DMS153 (cell line): ENCODE data around the gene TANGO2.

Experiments
- DNase-seq: peaks from one replicate; lab custom pipeline; 2025; lab: John Stamatoyannopoulos, UW

Gene TANGO2

DNA sequence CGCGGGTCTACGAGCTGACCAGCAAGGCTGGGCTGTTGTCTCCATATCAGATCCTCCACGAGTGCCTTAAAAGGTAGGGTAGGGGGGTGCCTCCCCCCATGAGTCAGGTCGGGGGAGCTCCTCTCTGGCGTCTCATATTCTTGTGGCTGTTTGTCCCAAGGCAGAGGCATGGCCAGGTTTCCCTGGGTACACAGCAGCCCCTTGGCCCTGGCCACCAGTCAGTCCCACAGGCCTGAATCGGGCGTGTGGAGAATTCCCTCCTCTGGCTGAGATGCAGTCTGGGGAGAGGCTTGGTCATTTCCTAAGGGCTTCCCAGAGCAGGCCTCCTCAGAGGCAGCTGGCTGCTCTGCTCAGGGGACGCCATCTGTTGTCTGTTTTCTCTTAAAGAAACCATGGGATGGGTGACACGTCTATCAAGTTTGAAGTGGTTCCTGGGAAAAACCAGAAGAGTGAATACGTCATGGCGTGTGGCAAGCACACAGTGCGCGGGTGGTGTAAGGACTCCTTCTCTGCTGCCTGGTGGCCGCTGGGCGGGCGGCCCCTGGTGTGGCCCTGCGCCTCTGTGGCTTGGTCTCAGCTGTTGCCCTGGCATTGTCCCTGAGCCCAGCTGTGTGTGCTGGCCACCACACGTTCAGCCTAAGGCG, 85.4 kb downstream of the TANGO2 start:
- DNase-seq: no peak

DNA sequence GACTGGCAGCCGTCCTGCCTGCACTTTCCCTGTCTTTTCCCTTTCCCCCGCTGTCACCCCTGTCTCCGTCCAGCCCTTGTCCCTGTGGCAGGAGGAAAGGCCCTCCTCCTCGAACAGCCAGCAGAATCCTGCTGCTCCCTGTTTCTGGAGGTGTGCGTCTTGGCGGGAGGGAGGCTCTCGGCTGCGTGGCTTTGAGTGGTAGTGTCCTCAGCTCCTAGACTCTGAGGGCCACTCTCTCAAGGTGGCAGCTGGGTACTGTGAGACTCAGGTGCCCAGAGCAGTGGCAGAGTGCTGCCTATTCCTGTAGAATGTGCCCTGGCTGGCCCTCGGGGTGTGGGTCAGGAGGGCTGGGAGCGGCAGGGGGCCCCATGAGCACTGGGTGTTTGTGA, 85.9 kb downstream of the TANGO2 start:
- no peak for DNase-seq

DNA sequence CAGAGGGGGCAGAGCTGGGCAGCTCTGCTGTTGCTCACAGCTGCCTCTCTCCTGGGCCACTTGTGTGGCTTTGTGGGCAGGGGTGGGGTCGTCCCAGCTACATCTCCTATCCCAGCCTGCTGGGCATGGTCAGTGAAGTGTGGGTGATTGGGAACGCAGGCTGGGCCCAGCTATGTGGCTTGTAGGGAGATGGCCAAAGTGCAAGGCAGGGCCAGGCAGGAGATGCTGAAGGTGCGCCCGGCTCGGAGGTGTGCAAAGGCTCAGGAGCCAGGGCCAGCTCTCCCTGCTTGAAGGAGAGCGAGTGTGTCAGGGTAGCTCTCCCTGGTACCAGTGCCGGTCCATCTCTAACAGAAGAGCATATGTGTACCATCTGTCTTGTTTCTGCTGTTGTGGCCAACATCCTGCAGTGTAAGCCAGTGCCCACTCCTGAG, 86.6 kb downstream of the TANGO2 start:
- DNase-seq: no peak

DNA sequence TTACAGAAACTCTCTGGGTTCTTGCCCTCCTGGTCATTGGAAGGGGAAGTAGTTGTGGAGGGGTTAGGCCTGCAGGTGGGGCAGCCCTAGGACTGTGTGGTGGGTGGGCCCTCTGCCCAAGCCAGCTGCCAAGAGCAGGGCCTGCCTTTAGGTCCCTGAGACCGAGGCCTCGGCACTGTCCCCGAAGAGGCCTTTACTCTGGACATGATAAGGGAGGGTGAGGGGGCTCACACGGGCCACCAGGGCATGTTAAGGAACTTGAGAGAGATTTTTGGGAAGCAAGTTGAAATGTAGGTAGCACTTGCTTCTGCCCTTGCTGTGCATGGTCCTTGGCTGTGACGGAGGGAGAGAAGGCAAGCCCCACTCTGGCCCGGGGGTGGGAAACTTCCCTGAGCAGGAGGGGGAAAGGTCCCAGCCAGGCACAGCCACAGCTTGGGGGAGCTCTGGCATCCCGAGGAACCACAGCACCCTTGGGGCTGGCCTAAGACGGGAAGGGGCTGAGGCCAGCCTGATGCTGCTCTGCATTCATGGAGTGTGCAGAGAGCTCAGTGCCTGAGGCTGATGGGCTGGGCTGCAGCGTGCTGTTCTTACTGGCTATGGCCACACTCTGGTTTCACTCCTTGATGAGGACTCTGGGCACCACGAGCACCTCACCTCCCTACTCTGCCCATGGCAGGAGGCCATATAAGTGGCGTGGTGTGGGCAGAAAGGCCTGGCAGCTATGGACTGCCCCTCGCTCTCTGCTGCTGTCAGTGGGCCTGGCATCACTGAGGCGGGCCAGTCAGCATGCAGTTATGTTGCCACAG, 87.2 kb downstream of the TANGO2 start:
- DNase-seq: no peak

DNA sequence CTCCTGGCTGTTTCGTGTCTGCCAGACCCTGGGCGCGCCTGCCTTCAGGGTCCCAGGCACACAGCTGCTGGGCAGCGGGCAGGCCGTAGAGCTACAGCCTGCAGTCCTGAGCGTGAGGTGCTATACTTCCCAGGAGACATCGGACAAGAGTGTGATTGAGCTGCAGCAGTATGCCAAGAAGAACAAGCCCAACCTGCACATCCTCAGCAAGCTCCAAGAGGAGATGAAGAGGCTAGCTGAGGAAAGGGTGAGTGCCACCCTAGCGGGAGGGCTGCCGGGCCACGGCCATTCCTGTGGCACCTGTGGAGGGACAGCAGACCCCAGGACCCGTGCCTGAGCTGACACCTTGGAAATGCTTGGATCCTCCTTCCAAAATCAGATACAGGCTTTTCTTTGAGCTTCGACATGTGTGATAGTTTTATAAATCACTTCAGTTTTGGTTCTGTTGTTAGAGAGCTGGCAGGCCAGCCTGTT, 87.9 kb downstream of the TANGO2 start:
- DNase-seq: no peak

DNA sequence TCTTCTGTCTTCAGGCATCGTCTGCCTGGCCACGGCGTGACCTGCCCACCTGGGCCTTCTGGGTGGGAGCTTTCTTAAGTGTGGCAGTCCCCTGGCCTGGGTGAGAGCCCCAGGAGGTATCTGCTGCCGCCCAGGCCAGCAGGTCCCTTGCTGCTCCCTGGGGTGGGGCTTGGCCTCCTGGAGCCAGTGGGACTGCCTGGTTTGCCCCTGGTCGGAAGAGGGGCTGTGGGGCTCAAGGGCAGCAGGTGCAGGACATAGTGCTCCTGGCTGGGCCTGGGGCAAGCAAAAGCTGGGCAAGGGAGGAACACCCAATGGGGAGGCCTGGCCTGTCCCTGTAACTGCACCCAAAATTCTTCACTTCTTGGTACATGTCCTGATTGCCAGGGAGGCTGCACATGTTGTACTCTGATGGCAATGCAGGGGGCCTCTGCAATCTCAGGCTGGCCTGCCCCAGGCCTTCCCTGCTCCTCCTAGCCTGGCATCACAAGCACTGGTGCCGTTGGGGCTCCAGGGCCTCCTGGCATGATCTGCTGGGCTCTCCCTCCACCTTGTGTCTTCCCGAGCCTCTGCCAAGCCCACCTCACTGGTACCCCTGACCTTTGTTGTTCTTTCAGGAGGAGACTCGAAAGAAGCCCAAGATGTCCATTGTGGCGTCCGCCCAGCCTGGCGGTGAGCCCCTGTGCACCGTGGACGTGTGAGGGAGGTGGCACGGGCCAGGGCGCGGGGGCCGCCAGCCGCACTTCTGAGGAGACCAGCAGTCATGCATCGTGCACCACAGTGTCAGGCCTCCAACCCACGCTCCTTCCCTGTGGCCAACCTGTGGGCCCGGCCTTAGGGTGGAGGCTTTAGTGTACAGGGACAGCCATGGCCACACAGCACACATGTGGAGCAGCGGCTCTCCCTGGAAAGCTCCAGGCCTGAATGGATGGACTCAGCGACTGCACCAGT, 88.8 kb downstream of the TANGO2 start:
- DNase-seq: no peak

DNA sequence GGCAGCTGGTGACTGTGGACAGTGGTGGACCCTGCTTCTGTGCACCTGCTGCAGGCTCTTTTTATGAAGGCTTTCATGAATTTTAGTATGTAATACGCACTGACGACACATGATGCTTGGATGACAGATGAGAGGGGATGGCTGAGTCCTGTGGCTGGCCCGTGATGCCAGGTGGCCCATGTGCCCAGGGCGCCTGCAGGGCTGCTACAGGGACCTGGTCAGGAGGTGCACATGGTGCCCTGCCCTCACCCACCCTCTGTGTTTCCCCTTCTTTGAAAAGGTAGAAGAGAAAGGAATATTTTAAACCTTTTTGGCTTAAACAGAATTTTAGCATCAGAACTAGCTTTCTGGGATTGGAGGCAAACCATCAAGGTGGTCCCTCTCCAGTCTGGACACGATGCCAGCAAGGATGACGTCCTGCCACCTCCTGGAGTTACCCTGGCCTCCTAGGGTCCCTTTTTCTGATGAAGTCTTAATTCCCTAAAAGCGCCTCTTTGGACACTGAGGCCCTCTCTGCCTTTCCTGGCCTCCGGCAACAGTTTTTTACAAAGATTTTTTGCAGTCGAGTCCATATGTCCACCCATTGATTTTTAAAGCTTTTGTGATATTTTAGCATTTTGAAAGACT, 89.6 kb downstream of the TANGO2 start:
- no peak for DNase-seq

DNA sequence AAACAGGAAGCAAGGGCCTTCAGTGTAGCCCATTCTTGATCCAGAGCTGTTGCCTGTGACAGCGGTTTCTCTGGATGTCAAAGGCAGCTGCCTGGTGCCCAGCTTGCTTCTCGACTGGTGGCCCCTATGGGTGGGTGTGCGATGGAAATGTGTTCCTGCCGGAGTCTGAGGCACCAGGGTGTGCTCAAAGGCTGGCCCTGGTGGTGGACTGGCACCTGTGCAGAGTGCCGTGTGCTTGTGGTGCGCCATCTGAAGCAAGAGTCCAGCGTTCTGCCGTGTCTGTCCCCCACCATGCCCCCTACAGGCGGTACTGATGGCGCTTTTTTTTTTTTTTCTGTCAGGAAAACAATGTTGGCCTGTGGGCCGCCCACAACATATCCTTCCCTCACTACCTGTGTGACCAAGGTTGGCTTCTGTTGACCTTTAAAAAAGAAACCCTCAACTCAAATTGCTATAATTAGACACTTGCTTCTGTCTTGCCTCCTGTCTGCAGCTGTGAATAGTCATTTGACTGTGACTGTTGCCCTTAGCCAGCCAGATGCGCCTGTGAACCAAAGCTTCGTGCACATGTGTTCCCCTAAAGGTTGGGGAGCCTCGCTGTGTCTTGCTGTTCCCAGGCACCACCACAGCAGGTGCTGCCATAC, 90.3 kb downstream of the TANGO2 start:
- DNase-seq: no peak

DNA sequence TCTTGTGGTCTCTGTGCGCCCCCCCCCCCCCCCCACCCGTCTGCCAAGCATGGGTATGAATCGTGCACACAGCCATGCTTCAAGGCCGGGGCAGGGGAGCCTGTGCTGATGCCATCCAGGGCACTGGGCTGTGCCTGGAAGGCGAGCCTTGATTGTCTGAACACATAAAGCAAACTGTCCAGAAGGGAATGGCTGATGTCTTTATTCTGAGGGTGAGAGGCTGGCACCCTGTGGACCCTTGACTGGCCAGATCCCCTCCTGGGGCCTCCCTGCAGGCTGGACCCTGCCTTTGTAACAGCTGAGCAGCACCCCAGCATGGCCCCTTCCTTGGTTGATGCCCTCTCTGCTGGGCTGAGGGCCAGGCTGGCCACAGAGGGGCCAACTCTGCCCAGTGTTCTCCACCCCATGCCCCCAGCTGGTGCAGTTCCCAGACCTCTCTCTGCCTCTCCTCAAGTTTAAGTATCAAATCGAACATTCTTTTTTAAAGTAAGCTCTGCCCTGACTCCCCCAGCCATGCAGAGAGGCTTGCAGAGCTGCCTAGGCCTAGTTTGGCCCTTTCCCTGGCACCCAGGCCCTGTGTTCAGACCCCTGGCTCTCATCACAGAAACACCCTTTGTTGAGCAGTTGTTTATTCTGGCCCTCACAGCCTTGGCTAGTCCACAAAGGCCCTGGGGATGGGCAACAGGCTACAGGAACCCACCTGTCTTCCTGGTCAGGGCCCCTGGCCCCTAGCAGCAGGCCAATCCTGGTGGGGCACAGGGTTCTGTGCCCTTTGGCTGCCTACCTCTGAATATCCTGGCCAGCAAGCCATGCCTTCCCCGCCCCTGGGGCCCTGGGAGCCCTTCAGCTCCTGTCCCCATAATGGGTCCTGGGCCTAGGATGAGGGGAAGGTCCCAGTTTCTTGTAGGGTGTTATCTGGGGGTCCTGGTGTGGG, 91.0 kb downstream of the TANGO2 start:
- DNase-seq: no peak

DNA sequence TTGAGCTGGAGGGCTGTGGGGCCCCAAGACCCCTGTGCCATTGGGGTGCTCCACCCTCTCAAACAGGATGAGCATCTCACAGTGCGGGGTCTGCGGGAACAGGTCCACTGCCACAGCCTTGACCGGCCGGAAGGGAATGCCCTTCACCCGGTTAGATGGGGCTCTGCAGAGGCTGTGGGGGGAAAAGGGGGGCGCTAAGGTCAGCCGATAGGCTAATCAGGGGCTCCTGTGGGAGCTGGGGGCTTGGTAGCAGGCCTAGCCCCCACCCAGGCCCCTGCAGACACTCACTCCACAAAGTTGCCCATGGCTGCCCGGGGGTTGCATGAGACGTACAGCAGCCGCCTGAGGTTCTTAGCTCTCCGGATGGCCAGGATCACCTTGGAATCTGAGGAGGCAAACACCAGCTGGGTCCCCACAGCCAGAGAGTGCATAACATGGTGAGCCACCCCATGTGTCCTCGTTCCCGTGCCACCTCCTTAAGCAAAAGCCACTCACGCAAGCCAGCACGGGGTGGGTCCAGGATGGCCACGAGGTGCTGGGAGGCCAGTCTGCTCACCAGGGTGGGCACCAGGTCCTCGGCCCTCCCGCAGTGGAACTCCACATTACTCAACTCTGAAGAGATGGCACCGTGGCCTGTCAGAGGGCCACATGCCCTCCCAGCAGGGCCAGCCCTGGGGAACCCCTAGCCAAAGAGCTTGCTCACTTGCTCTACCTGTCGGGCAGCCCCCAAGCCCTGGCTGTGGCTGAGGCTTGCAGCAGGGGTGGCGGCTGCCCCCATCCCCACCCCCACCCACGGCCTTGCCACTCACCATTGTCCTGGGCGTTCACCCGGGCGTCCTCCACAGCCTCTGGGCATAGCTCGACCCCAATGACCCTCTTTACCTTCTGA, 92.0 kb downstream of the TANGO2 start:
- DNase-seq: no peak

DNA sequence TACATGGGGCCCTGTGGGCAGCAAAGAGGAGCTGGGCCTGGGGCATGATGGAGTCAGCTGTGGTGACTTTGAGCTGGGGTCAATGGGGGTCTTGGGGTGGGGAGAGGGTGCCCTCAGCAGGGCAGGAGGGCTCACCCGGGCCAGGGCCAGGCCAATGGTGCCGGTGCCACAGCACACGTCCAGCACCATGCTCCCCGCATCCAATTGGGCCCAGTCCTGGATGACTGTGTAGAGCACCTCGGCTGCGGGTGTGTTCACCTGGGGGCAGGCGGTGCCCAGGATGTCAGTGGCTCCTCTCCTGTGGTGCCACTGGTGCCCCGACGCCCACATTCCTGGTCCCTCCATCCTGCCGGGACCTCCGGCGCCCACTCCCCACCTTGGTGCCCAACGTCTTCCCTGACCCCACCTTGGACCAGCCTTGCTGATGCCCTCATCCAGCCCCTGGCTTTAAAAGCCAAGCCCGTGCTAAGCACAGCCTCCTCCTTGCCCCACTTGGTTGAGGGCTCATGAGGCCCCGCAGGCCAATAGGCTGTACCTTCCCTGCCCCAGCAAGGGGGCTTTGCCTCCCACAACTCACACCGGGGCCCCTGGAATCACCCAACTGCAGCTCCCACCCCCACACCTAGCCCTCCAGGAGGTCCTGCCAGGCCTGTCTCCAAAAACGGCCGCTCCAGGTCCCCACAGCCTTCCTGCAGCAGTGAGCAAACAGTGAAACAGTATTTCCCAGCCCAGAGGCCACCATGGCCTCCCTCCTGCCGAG, 92.8 kb downstream of the TANGO2 start:
- no peak for DNase-seq

DNA sequence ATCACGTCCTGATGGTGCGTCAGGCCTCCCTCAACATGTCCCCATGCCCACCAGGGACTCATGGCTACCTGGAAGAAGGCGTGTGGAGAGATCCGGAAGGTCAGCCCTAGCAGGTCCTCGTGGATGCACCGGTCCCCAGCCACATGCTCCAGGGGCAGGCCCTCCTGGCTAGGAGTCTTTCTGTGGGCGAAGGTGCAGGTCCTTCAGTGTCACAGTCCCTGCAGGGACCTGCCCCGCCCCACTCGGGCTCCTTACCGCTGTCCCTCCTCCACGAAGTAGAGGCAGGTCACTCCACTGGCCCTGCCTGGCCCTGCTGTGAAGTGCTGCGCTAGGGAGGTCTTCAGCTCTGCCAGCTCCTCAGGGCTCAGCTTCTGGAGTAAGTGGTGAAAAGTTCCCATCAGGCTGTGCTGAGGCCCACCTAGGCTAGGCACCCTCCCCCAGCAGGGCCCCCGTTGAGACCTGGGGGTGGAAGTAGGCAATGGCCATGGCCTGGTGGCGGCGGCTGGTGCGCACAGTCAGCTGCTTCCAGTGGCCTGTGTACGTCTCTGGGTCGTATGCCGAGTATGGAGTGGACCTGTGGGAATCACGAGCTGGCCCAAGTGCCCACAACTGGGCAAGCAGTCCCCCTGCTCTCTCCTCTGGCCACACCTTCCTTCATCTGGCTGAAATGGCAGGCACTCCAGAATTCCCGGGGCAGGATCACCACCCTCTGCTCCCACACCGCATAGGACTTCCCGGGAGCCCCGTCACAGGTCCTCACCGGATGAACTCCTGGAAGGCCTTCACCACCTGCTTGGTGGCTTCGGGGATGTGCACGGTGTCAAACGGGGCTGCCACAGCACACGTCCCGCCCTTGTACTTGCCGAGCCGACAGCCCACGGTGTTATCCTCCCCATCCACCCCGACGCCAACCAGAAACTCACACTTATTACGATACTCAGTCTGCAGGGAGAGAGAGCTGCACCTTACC, 93.9 kb downstream of the TANGO2 start:
- DNase-seq: no peak

DNA sequence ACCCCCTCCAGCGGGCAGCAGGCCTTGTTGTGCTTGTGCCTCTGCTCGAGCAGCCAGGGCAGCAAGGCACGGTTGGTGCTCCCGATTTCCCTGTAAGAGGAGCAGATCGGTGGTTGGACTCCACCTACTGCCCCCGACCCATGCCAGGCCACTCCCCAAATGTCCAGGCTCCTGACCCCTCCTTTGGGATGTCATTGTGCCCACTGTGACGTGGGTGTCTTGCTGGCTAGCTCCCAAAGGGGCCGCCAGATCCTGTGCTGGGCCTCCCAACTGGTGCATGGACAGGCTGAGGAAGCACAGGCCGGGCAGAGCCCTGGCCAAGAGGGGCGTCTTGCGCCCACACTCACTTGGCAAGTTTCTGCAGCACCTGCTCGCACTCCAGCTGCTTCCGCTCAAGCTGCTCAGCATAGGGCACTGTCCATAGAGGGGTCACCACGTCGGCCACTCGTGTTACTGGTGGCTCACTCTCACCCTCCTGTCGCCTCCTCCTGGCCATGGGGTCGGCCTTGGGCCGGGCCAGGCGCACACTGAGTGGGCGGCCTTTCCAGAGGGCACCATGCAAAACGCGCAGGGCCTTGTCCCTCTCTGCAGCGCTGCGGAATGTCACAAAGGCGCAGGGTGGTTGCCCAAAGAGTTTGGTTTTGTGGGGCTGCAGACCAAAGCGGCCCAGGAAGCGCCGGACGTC, 94.9 kb downstream of the TANGO2 start, which contains the start of gene RANBP1:
Gene RANBP1, plus strand, starts transcription at position 414 of the 685 bp plus-strand sequence. Its CDS starts 81 bp downstream, at position 495.
- DNase-seq: no peak

DNA sequence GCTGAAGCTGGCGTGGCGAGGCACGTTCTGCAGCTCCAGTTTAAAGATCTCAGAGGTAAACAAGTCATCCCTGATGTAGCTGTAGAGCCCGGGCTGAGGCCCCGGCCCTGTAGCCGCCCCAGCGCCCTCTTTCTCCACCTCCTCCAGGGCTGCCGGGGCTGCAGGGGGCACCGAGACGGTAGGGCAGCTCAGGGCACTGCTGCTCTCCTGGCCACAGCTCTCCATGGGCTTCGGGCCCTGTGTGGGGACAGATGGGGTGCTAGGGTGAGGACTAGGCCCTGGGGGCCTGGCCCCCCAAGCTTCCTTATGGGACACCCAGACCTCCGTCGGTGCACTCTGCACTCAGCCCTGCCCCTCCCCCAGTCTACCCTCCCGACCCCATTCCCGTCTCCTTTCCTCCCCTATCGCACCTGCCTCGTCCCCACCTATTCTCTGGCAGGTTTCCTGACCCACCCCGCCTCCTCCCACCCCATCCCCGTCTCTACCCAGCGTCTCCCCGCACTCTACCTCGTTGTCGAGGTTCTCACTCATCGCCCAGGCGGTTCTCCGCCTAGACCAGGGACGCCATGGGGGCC, 95.6 kb downstream of the TANGO2 start:
- DNase-seq: no peak
